ENCODE data around the gene ZNF532.

Gene ZNF532

GRCh38 chr18:58991167-58991798 is 126.6 kb downstream of the ZNF532 start:
- TF ChIP-seq CREB5 (CRISPR knock-in tag; IDR thresholded peaks at IDR 0.05; ENCODE audit: low read depth) (no peak), ZFP3 (CRISPR knock-in tag; IDR thresholded peaks at IDR 0.05) (no peak), TSHZ2 (CRISPR knock-in tag; IDR thresholded peaks at IDR 0.05) (no peak), ZFP30 (CRISPR knock-in tag; IDR thresholded peaks at IDR 0.05) (no peak), ZC3H10 (CRISPR knock-in tag; IDR thresholded peaks at IDR 0.05) (peak; percentile 79), ISL1 (CRISPR knock-in tag; IDR thresholded peaks at IDR 0.05) (peak; percentile 51), OSR1 (CRISPR knock-in tag; IDR thresholded peaks at IDR 0.05) (no peak), SNAI2 (CRISPR knock-in tag; IDR thresholded peaks at IDR 0.05) (no peak), PPARA (CRISPR knock-in tag; IDR thresholded peaks at IDR 0.05; ENCODE audit: borderline replicate concordance) (no peak)
- peak; percentile 71 for ATAC-seq

DNA sequence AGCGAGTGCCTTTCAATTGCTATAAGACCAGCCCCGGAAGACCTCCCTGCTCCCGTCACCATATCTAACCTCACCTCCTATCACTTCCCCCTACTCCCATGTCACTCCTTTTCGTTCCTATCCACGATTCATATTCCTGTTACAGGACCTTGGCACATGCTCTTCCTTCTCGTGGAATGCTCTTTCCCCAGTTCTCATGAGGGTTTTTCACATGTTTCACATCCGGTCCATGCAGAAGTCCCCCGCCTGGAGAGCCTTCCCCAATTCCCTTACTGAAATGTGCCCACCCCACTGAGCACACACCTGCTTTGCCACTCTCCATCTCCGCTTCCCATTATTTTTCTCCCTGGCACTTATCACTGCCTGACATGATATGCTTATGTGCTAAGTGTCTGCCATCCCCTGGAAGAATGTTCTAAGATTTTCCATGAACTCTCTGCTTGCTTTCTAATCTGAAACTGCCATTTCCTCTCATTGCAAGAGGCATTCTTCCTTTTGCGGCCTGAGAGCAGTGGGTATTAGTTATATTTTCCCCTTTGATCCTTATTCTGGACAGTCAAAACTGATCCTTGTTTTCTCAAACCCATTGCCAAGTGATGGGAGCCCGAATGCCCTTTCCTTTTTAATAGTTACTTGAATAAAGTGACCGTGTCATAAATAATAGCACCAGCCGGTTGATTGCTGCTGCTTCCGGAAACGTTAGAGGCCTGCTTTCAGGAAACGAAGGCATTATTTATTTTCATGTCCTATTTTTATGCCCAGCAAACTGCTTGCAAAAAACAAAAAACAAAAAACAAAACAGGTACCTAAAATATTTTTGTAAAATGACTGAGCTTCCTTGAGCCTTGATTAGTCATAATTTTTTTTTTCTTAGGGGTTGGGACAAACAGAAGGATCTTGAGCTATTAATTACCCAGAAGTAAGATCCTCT is 127.9 kb downstream of the ZNF532 start:
- ATAC-seq: no peak
- TF ChIP-seq CSDC2 (CRISPR knock-in tag; IDR thresholded peaks at IDR 0.05): no peak
- TF ChIP-seq ZNF70 (CRISPR knock-in tag; IDR thresholded peaks at IDR 0.05): no peak
- no peak for TF ChIP-seq TSHZ2 (CRISPR knock-in tag; IDR thresholded peaks at IDR 0.05)
- no peak for TF ChIP-seq ARNTL (CRISPR knock-in tag; IDR thresholded peaks at IDR 0.05; ENCODE audit: borderline replicate concordance, low read depth)
- TF ChIP-seq OSR1 (CRISPR knock-in tag; IDR thresholded peaks at IDR 0.05): no peak
- TF ChIP-seq TCF4 (CRISPR knock-in tag; IDR thresholded peaks at IDR 0.05; ENCODE audit: borderline replicate concordance): no peak
- no peak for TF ChIP-seq CREB5 (CRISPR knock-in tag; IDR thresholded peaks at IDR 0.05; ENCODE audit: low read depth)
- TF ChIP-seq ZNF8 (CRISPR knock-in tag; IDR thresholded peaks at IDR 0.05): no peak
- TF ChIP-seq, protein P1, sequence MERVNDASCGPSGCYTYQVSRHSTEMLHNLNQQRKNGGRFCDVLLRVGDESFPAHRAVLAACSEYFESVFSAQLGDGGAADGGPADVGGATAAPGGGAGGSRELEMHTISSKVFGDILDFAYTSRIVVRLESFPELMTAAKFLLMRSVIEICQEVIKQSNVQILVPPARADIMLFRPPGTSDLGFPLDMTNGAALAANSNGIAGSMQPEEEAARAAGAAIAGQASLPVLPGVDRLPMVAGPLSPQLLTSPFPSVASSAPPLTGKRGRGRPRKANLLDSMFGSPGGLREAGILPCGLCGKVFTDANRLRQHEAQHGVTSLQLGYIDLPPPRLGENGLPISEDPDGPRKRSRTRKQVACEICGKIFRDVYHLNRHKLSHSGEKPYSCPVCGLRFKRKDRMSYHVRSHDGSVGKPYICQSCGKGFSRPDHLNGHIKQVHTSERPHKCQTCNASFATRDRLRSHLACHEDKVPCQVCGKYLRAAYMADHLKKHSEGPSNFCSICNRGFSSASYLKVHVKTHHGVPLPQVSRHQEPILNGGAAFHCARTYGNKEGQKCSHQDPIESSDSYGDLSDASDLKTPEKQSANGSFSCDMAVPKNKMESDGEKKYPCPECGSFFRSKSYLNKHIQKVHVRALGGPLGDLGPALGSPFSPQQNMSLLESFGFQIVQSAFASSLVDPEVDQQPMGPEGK (CRISPR knock-in tag; IDR thresholded peaks at IDR 0.05; ENCODE audit: borderline replicate concordance): no peak
- TF ChIP-seq ESRRG (CRISPR knock-in tag; IDR thresholded peaks at IDR 0.05): no peak
- no peak for TF ChIP-seq PPARA (CRISPR knock-in tag; IDR thresholded peaks at IDR 0.05; ENCODE audit: borderline replicate concordance)
- no peak for TF ChIP-seq ZFP30 (CRISPR knock-in tag; IDR thresholded peaks at IDR 0.05)
- no peak for TF ChIP-seq TOX (CRISPR knock-in tag; IDR thresholded peaks at IDR 0.05; ENCODE audit: borderline replicate concordance)

DNA sequence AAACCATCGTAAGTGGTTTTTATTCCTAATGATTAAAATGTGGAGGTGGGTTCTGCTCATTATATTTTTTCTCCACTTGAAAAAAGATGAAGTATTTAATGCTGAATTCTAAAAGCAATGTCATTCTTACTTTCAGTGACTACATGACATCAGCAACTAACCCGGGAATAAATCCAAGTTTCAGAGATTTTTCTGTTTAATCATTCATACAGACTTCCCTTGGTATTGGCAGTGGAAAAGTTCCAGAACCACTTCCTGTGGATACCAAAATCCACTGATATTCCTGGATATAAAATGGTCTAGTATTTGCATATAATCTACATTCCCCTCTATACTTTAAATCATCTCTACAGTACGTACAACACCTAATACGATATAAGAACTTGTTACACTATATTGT is 128.6 kb downstream of the ZNF532 start:
- peak; percentile 6; the same call in 1 of the 3 replicates for ATAC-seq
- TF ChIP-seq TSHZ2 (CRISPR knock-in tag; IDR thresholded peaks at IDR 0.05) (no peak), ZFP30 (CRISPR knock-in tag; IDR thresholded peaks at IDR 0.05) (no peak), POU6F1 (CRISPR knock-in tag; IDR thresholded peaks at IDR 0.05; ENCODE audit: borderline replicate concordance, low read depth) (no peak), ZC3H10 (CRISPR knock-in tag; IDR thresholded peaks at IDR 0.05) (peak; percentile 59; the same call in 1 of the 2 replicates), RARB (CRISPR knock-in tag; IDR thresholded peaks at IDR 0.05) (no peak), CSDC2 (CRISPR knock-in tag; IDR thresholded peaks at IDR 0.05) (no peak), ZNF565 (CRISPR knock-in tag; conservative IDR thresholded peaks at IDR 0.05; ENCODE audit: low read depth) (no peak), TCF4 (CRISPR knock-in tag; IDR thresholded peaks at IDR 0.05; ENCODE audit: borderline replicate concordance) (no peak)

Data from SK-N-SH treated with all-trans-retinoic acid at 6 μM for 48 hours (cell line).